ENCODE measurements around the gene TCEANC2. TPM values are rescaled to one million over a fixed set of nuclear protein-coding genes. Genes with fewer than 3 reads are reported as not detected.

TCEANC2 gene
- total and polyA plus RNA-seq, 8 donors, result 1.1 to 3.8 (median 1.8) TPM

- no peak overlapping the region for H3K4me3 ChIP-seq
- intact Hi-C loops (cut with DNase I), result loop anchor here in 2 of 3 donors (10.0 kb wide), 1 partner anchor 385 kb away; no protein-coding TSS in a partner anchor
- FAIRE-seq (no peak), ATAC-seq (peak in 1 of 4 donors; percentile 30), DNase-seq (no peak)
- TF ChIP-seq CTCF (IDR thresholded peaks at IDR 0.05), result no peak
- H3K4me1 ChIP-seq, result no peaks in the 10 kb centered on the region
- no peak overlapping the region for H3K27ac ChIP-seq
- 72 to 74% methylated on average over 6 of the region's 6 CpGs for WGBS, 2 donors
- H3K36me3 ChIP-seq, result no peaks in the 10 kb centered on the region
- no peaks in the 10 kb centered on the region for H3K27me3 ChIP-seq
- H3K9me3 ChIP-seq, result no peaks in the 10 kb centered on the region
These were observed 56.0 kb downstream of the TCEANC2 start for GRCh38 chr1:54109129-54110090.

GRCh38 chr1:54110996-54111395 is 57.6 kb downstream of the TCEANC2 start:
- ATAC-seq (no peak), DNase-seq (no peak), FAIRE-seq (no peak)
- H3K4me1 ChIP-seq, result no peaks in the 10 kb centered on the region
- no peak for TF ChIP-seq CTCF (IDR thresholded peaks at IDR 0.05)
- H3K27ac ChIP-seq, result no peak overlapping the region
- intact Hi-C loops (cut with DNase I), result loop anchor here in 2 of 3 donors (10.0 kb wide), 1 partner anchor 384 kb away; no protein-coding TSS in a partner anchor
- no peak overlapping the region for H3K4me3 ChIP-seq
- no peaks in the 10 kb centered on the region for H3K36me3 ChIP-seq
- H3K9me3 ChIP-seq, result no peaks in the 10 kb centered on the region
- no peaks in the 10 kb centered on the region for H3K27me3 ChIP-seq
- 94 to 95% methylated on average over 10 of the region's 10 CpGs for WGBS, 2 donors

- no peak for DNase-seq
- TF ChIP-seq CTCF (IDR thresholded peaks at IDR 0.05), result no peak
These were observed 58.2 kb downstream of the TCEANC2 start for GRCh38 chr1:54111624-54112023.

GRCh38 chr1:54112027-54112426 is 58.6 kb downstream of the TCEANC2 start:
- no peaks in the 10 kb centered on the region for H3K36me3 ChIP-seq
- H3K9me3 ChIP-seq, result no peaks in the 10 kb centered on the region
- H3K27ac ChIP-seq, result no peak overlapping the region
- no peak overlapping the region for H3K4me3 ChIP-seq
- FAIRE-seq (no peak), ATAC-seq (no peak), DNase-seq (no peak)
- 88 to 94% methylated on average over 7 of the region's 7 CpGs for WGBS, 2 donors
- no peak for TF ChIP-seq CTCF (IDR thresholded peaks at IDR 0.05)
- no peaks in the 10 kb centered on the region for H3K4me1 ChIP-seq
- intact Hi-C loops (cut with DNase I), result loop anchor here in 2 of 3 donors (10.0 kb wide), 1 partner anchor 383 kb away; no protein-coding TSS in a partner anchor
- H3K27me3 ChIP-seq, result no peaks in the 10 kb centered on the region

More at GRCh38 chr1:54111624-54112023, 58.2 kb downstream of the TCEANC2 start:
- H3K27ac ChIP-seq, result no peak overlapping the region
- no peak for FAIRE-seq
- 88 to 89% methylated on average over 3 of the region's 3 CpGs for WGBS, 2 donors
- no peak overlapping the region for H3K4me3 ChIP-seq
- H3K36me3 ChIP-seq, result no peaks in the 10 kb centered on the region
- intact Hi-C loops (cut with DNase I), result loop anchor here in 2 of 3 donors (10.0 kb wide), 1 partner anchor 383 kb away; no protein-coding TSS in a partner anchor
- no peaks in the 10 kb centered on the region for H3K9me3 ChIP-seq
- H3K27me3 ChIP-seq, result no peaks in the 10 kb centered on the region
- H3K4me1 ChIP-seq, result no peaks in the 10 kb centered on the region
- no peak for ATAC-seq
